DND-41 (cell line): ENCODE data around the gene ZNF697.
"Not testable (repeated sequence)": the region's sequence is repeated elsewhere in the genome, so short reads cannot be mapped to it uniquely, and the experiment has no call there.

Experiments
- CTCF ChIP-seq: IDR thresholded peaks from 2 replicates; pipeline ENCODE4 v1.5.1; 2012; ENCODE audit warnings: borderline replicate concordance, low read length, moderate library complexity, mild to moderate bottlenecking; ENCODE audit not compliant: poor library complexity, severe bottlenecking; ENCODE audit errors: extremely low read depth
- EZH2 ChIP-seq: IDR thresholded peaks from 3 replicates; pipeline ENCODE4 v1.6.1; 2012; ENCODE audit warnings: borderline replicate concordance, low read depth, mild to moderate bottlenecking, moderate library complexity, low read length, inconsistent platforms; ENCODE audit not compliant: severe bottlenecking

- not testable (repeated sequence) for TF ChIP-seq CTCF, EZH2
Observed at GRCh38 chr1:119615100-119615499, 33.0 kb downstream of the ZNF697 start.
